ENCODE measurements around the gene FBLN2. TPM values are rescaled to one million over a fixed set of nuclear protein-coding genes. Genes with fewer than 3 reads are reported as not detected.

Gene FBLN2
- total RNA-seq, 4 donors from 2014 or later, result 20.6 to 51.2 (median 32.8) TPM

GRCh38 chr3:13637311-13637891, 88.5 kb downstream of the FBLN2 start:
- peak in 1 of 3 donors; percentile 68 for DNase-seq
- H3K27ac ChIP-seq, result peak overlapping the region in 1 of 4 donors; percentile 15
- no peak for TF ChIP-seq POLR2A (IDR thresholded peaks at IDR 0.05)
- TF ChIP-seq CTCF (IDR thresholded peaks at IDR 0.05), result no peak

GRCh38 chr3:13637953-13638352, 89.0 kb downstream of the FBLN2 start:
- no peak overlapping the region for H3K27ac ChIP-seq

More at GRCh38 chr3:13637311-13637891, 88.5 kb downstream of the FBLN2 start:
- H3K9me3 ChIP-seq, result no peaks in the 10 kb centered on the region
- no peaks in the 10 kb centered on the region for H3K36me3 ChIP-seq
- H3K4me1 ChIP-seq, result no peaks in the 10 kb centered on the region
- no peaks in the 10 kb centered on the region for H3K27me3 ChIP-seq
- no peak overlapping the region for H3K4me3 ChIP-seq

GRCh38 chr3:13638927-13639326, 90.0 kb downstream of the FBLN2 start:
- no peak overlapping the region for H3K27ac ChIP-seq
- no peaks in the 10 kb centered on the region for H3K4me1 ChIP-seq
- no peaks in the 10 kb centered on the region for H3K9me3 ChIP-seq
- no peak overlapping the region for H3K4me3 ChIP-seq
- no peak for DNase-seq
- TF ChIP-seq CTCF (IDR thresholded peaks at IDR 0.05) (no peak), POLR2A (IDR thresholded peaks at IDR 0.05) (no peak)
- no peaks in the 10 kb centered on the region for H3K27me3 ChIP-seq
- no peaks in the 10 kb centered on the region for H3K36me3 ChIP-seq

More at GRCh38 chr3:13637953-13638352, 89.0 kb downstream of the FBLN2 start:
- Histone ChIP-seq H3K4me3 (no peak overlapping the region), H3K4me1 (no peaks in the 10 kb centered on the region), H3K27me3 (no peaks in the 10 kb centered on the region), H3K36me3 (no peaks in the 10 kb centered on the region), H3K9me3 (no peaks in the 10 kb centered on the region)
- TF ChIP-seq POLR2A (IDR thresholded peaks at IDR 0.05), result no peak
- no peak for TF ChIP-seq CTCF (IDR thresholded peaks at IDR 0.05)
- DNase-seq, result no peak

- Histone ChIP-seq H3K9me3 (no peaks in the 10 kb centered on the region), H3K27ac (no peak overlapping the region), H3K27me3 (no peaks in the 10 kb centered on the region), H3K4me3 (no peak overlapping the region), H3K36me3 (no peaks in the 10 kb centered on the region), H3K4me1 (peaks cover 0 to 3% (median 0%) of the 10 kb centered on the region in 4 donors)
- DNase-seq, result no peak
- no peak for TF ChIP-seq CTCF (IDR thresholded peaks at IDR 0.05)
Observed at GRCh38 chr3:13642597-13642996, 93.7 kb downstream of the FBLN2 start.

- Histone ChIP-seq H3K27me3 (no peaks in the 10 kb centered on the region), H3K4me3 (no peak overlapping the region), H3K9me3 (no peaks in the 10 kb centered on the region), H3K4me1 (peaks cover 0 to 9% (median 3%) of the 10 kb centered on the region in 4 donors), H3K36me3 (no peaks in the 10 kb centered on the region), H3K27ac (no peak overlapping the region)
- DNase-seq, result no peak
- TF ChIP-seq CTCF (IDR thresholded peaks at IDR 0.05) (no peak), POLR2A (IDR thresholded peaks at IDR 0.05) (no peak)
Observed at GRCh38 chr3:13644341-13645117, 95.6 kb downstream of the FBLN2 start.

All from Peyer's patch (tissue), 4 donors.